Neural progenitor cell (in vitro differentiated cells): Measurements from ENCODE around the gene CLDN22.

ENCODE experiments used
- EZH2 ChIP-seq: fragments of 200-600 bp; sonication (generic); IDR thresholded peaks from 2 replicates; pipeline ENCODE4 v1.6.1; 2017; ENCODE audit warnings: antibody characterized with exemption, mild to moderate bottlenecking, moderate library complexity
- EZH2phosphoT487 ChIP-seq: fragments of 200-600 bp; sonication (generic); IDR thresholded peaks from 2 replicates; pipeline ENCODE4 v1.6.1; 2017; ENCODE audit warnings: antibody characterized with exemption
- TF ChIP-seq, protein P1 (sequence below): fragments of 200-600 bp; sonication (generic); IDR thresholded peaks from 2 replicates; pipeline ENCODE4 v1.5.1; 2017; ENCODE audit warnings: antibody characterized with exemption, mild to moderate bottlenecking

DNA sequence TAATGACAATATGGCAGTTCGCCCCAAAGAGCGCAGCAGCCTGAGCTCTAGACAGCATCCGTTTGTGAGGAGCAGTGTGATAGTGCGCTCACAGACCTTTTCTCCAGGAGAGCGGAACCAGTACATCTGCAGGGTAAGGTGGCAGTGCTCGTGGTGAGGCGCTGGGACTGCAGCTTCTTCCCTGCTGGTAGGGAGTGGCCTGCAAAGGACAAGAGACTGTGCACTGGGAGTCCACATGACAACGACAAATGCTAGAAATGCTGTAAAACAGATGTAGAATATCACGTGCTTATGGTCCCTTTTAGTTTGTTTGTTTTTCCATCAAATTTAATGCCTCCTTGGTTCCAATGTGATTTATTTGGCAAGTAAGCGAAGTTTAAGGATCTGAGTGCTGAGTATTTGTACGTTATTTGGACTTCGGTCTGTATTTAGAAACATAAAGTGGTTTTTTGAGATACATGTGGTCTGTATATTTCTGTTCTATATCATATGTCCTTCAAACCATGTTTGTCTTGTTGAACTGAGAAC, 35.8 kb downstream of the CLDN22 start:
- TF ChIP-seq, protein P1, sequence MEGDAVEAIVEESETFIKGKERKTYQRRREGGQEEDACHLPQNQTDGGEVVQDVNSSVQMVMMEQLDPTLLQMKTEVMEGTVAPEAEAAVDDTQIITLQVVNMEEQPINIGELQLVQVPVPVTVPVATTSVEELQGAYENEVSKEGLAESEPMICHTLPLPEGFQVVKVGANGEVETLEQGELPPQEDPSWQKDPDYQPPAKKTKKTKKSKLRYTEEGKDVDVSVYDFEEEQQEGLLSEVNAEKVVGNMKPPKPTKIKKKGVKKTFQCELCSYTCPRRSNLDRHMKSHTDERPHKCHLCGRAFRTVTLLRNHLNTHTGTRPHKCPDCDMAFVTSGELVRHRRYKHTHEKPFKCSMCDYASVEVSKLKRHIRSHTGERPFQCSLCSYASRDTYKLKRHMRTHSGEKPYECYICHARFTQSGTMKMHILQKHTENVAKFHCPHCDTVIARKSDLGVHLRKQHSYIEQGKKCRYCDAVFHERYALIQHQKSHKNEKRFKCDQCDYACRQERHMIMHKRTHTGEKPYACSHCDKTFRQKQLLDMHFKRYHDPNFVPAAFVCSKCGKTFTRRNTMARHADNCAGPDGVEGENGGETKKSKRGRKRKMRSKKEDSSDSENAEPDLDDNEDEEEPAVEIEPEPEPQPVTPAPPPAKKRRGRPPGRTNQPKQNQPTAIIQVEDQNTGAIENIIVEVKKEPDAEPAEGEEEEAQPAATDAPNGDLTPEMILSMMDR, result no peak
- TF ChIP-seq EZH2 (no peak), EZH2phosphoT487 (no peak)
